ENCODE data around the gene LSM7. TPM values are rescaled to one million over a fixed set of nuclear protein-coding genes. Genes with fewer than 3 reads are reported as not detected.
"Not testable (repeated sequence)": the region's sequence is repeated elsewhere in the genome, so short reads cannot be mapped to it uniquely, and the experiment has no call there.

Gene LSM7
- total RNA-seq, 1 donor from 2014 or later: 55.9 TPM

DNA sequence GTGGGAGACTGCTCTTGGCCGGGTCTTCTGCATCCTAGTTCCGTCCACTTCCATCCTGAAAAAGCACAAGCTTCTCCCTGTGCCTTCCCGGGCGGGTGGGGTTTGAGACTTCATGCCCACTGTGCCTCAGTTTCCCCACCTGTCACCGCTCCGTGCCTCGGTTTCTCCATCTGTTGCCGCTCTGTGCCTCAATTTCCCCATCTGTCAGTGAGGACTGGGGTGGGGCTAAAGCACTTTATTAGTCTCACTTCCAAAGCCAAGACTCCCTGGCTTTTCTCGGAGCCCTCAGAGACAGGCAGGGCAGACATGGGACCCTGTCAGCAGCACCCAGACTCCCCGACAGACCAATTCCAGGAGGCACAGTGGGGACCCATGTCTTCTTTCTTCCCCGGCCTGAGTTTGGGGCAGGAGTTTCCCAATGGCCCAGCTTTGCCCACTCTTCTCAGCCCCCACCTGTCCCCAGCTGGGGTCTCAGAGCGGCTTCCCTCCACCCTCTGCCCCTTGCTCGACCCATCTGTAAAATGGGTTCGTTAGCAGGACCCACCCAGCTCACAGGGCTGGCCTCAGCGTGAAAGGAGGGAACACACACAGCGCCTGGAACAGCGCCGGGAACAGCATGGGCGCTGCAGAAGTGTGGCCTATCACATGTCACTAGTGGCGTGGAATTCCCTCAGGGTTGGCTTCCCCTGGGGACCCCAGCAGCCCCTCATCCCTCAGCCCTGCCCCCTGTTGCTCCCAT lies 41.8 kb downstream of the LSM7 start:
- peaks cover 23% of the 10 kb centered on the region for H3K27me3 ChIP-seq
- H3K9me3 ChIP-seq: no peaks in the 10 kb centered on the region
- intact Hi-C loops (cut with DNase I): no loop called here
- DNase-seq (no peak), ATAC-seq (no peak)
- H3K36me3 ChIP-seq: no peaks in the 10 kb centered on the region
- no peak overlapping the region for H3K27ac ChIP-seq
- H3K4me3 ChIP-seq: no peak overlapping the region
- TF ChIP-seq, protein P1, sequence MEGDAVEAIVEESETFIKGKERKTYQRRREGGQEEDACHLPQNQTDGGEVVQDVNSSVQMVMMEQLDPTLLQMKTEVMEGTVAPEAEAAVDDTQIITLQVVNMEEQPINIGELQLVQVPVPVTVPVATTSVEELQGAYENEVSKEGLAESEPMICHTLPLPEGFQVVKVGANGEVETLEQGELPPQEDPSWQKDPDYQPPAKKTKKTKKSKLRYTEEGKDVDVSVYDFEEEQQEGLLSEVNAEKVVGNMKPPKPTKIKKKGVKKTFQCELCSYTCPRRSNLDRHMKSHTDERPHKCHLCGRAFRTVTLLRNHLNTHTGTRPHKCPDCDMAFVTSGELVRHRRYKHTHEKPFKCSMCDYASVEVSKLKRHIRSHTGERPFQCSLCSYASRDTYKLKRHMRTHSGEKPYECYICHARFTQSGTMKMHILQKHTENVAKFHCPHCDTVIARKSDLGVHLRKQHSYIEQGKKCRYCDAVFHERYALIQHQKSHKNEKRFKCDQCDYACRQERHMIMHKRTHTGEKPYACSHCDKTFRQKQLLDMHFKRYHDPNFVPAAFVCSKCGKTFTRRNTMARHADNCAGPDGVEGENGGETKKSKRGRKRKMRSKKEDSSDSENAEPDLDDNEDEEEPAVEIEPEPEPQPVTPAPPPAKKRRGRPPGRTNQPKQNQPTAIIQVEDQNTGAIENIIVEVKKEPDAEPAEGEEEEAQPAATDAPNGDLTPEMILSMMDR (IDR thresholded peaks at IDR 0.05): no peak
- peaks cover 26% of the 10 kb centered on the region for H3K4me1 ChIP-seq

- no peak for DNase-seq
- no peak for ATAC-seq
- H3K27me3 ChIP-seq: peaks cover 7% of the 10 kb centered on the region
- no peak overlapping the region for H3K4me3 ChIP-seq
- intact Hi-C loops (cut with DNase I): no loop called here
- no peaks in the 10 kb centered on the region for H3K9me3 ChIP-seq
- peaks cover 11% of the 10 kb centered on the region for H3K4me1 ChIP-seq
- H3K27ac ChIP-seq: no peak overlapping the region
- TF ChIP-seq, protein P1 (IDR thresholded peaks at IDR 0.05): no peak
- H3K36me3 ChIP-seq: no peaks in the 10 kb centered on the region
Measured at GRCh38 chr19:2283835-2284507, 44.4 kb downstream of the LSM7 start.

GRCh38 chr19:2282862-2283237 lies 45.5 kb downstream of the LSM7 start:
- intact Hi-C loops (cut with DNase I): no loop called here
- Histone ChIP-seq H3K4me3 (no peak overlapping the region), H3K27ac (no peak overlapping the region), H3K9me3 (no peaks in the 10 kb centered on the region), H3K4me1 (peaks cover 11% of the 10 kb centered on the region), H3K27me3 (no peaks in the 10 kb centered on the region), H3K36me3 (no peaks in the 10 kb centered on the region)
- ATAC-seq: no peak
- TF ChIP-seq, protein P1 (IDR thresholded peaks at IDR 0.05): no peak
- DNase-seq: no peak

DNA sequence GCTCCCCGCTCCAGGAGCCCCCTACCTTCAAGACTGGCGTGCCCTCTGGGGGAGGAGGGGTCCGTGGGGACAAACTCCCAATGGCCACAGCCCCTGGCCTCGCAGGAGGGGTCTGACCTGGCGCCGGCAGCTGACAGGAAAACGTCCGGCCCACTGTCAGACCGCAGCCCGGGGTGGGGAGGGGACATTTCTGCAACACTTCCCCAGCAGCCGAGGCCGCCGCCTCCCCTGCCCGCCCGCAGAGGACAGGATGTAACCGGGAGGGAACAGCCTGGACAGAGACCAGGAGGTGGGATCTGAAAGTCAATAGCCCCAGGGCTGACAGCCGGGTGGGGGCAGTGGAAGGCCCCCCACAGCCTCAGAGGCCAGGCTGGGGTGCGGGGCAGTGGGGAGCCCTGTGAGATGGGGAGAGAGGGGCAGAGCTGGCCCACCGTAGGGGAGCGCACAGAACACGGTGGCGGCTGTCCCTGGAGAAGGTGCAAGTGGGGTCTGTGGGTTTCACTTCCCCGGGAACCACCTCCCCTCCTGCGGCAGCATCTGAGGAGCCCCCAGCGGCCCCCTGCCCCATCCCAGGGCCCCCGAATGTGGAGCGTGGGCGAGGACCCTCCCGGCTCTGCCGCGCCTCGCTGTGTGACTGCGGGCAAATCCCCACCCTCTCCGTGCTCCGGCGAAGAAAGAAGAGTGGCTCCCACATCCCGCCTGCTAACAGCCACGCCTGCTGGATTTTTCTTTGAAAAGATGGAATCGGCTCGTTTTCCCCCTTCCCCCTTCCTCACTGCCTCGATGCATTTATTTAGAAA lies 46.1 kb downstream of the LSM7 start, which contains the start of gene PEAK3:
Gene PEAK3 (minus strand): TSS at position 114 of the 800 bp plus-strand sequence. CDS start 1,244 bp downstream, outside the sequence.
- no peaks in the 10 kb centered on the region for H3K27me3 ChIP-seq
- DNase-seq (peak; percentile 92), ATAC-seq (peak; percentile 93)
- no peaks in the 10 kb centered on the region for H3K36me3 ChIP-seq
- H3K27ac ChIP-seq: peak within 1 kb of the TSS; percentile 78
- H3K9me3 ChIP-seq: no peaks in the 10 kb centered on the region
- H3K4me1 ChIP-seq: peaks cover 11% of the 10 kb centered on the region
- intact Hi-C loops (cut with DNase I): no loop called here
- H3K4me3 ChIP-seq: peak within 1 kb of the TSS; percentile 51
- TF ChIP-seq, protein P1 (IDR thresholded peaks at IDR 0.05): no peak

- Histone ChIP-seq H3K4me1 (peaks cover 11% of the 10 kb centered on the region), H3K4me3 (peak overlapping the region; percentile 51), H3K27ac (peak overlapping the region; percentile 78)
- intact Hi-C loops (cut with DNase I); H3K36me3 ChIP-seq; H3K9me3 ChIP-seq; DNase-seq; H3K27me3 ChIP-seq: not testable (repeated sequence)
- peak; percentile 34 for ATAC-seq
Measured at GRCh38 chr19:2281265-2282061, 46.9 kb downstream of the LSM7 start.
